Inflammatory macrophage (primary cell): ENCODE results near the gene FCER1G.
"Not testable (repeated sequence)": the region's sequence is repeated elsewhere in the genome, so short reads cannot be mapped to it uniquely, and the experiment has no call there.

Source experiments
- DNase-seq, 2 donors: peaks; one replicate each; pipeline ENCODE4 v3.0.0-alpha.2; 2020 to 2022

FCER1G gene

DNA sequence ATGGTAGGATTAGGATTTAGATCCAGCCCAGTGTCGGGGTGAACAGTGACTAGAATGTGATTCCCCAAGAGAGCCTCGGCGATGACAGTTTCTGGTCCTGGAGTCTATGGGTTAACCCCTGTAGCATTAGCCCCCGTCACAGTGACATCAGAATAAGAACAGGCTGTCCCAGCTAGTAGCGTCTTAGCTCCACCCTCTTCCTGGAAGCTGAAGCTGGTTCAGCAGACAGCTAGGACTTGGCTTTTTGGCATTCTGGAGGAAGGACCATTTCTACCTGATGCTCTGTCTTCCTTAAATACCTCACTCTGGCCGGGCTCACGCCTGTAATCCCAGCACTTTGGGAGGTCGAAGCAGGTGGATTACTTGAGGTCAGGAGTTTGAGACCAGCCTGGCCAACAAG, 7.9 kb upstream of the FCER1G start:
- DNase-seq: no peak

DNA sequence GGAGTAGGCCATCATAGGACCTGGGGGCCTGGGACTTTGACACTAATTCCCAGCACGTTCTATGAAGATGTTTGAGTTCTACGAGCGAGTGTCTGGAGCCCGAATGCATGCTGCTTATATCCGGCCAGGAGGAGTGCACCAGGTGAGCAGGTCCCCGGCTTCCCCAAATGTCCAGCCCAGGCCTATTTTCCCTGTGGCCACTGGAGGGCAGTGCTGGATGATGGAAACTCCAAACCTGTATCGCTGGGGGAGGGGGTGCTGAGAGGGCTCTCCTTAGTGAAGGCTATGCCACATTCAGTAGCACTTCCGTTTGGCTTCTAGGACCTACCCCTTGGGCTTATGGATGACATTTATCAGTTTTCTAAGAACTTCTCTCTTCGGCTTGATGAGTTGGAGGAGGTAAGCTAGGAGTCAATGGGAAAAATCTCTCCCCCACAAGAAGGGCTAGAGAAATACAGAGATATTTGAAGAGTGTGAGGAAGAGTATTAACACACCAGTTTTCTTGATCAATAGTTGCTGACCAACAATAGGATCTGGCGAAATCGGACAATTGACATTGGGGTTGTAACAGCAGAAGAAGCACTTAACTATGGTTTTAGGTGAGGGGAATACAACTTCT, 5.2 kb upstream of the FCER1G start:
- peak; percentile 72 to 73 for DNase-seq

DNA sequence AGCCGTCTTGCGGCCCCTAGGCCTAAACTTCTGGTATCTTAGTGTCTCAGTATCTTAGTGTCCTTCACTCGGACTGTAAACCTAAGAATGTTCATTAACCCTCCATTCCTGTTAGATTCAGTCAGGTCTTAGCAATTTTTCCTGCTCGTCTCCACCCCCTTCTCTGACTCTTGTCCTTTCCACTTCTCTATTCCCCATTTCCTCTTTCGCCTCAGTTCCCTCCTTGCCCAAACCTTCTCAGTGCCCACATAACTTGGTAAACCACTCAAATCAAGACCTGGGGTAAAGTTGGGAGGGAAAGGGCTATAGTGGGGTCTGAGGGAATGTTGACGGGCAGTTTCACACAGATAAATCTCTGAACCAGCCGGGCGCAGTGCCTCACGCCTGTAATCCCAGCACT, 726 bp upstream of the FCER1G start:
- peak; percentile 71 to 81 for DNase-seq

DNA sequence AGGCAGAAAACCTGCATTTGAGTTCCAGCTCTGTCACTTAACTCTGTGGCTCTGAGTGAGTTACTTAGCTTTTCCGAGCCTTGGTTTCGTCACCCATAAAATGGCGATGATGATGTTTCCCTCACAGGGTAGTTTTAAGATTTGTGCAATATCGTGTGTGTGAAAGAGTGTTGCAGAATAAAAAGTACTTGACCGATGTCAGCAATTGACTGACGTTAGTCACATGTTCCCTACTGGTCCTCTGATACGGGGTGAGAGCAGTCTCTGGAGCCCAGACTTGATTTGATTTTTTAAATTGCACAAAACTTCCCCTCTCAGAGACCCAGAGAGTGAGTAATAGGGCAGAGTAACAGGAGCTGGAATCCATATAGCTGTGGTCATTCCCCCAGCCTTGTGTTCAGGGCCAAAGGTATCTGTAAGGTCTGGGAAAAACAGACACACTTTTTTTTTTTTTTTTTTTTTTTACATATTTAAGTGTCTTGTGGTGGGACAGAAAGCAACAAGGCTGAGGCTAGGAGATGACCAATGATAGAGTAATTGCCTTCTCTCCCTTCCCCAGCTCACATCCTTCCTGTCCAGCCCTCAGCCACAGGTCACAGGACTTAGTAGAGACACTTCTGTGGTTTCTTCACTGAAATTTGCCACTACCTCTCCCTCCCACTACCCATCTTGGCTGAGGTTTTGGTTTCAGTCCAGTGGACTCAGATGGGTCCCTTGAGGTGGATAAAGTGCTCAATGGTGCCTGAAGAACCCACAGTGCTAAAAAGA, 2.0 kb downstream of the FCER1G start:
- peak; percentile 95 to 99 for DNase-seq

DNA sequence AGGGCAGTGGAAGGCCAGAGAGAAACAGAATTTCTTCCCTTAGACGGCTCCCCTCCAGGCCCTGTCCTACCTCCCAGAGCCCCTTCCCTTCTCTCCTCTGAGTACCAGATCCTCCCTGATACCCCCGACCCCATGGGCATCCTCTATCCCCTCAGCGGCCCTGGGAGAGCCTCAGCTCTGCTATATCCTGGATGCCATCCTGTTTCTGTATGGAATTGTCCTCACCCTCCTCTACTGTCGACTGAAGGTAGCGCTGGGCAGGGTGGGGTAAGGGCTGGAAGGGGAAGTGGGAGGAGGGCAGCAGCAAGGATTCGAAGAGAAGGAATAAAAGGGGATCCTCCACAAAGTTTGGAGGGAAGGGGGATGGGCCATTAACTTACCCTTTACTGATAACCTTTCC, 2.7 kb downstream of the FCER1G start:
- DNase-seq: peak in 1 of 2 donors; percentile 19

DNA sequence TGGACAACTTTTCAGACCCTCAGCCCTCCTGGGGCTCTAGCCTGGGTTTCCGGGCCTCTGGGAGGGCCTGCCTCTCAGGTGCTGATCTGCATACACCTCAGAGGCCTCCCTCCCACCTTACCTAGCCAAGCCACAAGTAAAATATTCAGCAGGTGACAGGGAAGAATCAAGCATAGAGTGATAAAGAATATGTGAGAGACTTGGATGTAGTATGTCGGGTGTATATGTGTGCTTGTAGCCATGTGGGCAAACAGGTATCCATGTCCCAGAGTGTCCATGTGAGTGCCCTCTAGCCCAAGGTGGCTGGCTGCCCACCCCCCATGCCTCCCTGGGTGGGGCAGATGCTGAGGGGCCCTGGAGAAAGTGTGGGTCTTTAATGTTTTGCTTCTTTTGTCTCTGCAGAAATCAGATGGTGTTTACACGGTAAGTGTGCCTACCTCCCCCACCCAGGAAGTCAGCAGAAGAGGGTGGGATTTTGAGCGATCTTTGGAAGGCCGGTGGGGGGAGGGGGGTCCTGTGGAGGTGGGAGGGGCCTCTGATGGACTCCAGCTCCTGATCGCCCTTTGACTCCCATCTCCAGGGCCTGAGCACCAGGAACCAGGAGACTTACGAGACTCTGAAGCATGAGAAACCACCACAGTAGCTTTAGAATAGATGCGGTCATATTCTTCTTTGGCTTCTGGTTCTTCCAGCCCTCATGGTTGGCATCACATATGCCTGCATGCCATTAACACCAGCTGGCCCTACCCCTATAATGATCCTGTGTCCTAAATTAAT, 3.4 kb downstream of the FCER1G start:
- DNase-seq: no peak

DNA sequence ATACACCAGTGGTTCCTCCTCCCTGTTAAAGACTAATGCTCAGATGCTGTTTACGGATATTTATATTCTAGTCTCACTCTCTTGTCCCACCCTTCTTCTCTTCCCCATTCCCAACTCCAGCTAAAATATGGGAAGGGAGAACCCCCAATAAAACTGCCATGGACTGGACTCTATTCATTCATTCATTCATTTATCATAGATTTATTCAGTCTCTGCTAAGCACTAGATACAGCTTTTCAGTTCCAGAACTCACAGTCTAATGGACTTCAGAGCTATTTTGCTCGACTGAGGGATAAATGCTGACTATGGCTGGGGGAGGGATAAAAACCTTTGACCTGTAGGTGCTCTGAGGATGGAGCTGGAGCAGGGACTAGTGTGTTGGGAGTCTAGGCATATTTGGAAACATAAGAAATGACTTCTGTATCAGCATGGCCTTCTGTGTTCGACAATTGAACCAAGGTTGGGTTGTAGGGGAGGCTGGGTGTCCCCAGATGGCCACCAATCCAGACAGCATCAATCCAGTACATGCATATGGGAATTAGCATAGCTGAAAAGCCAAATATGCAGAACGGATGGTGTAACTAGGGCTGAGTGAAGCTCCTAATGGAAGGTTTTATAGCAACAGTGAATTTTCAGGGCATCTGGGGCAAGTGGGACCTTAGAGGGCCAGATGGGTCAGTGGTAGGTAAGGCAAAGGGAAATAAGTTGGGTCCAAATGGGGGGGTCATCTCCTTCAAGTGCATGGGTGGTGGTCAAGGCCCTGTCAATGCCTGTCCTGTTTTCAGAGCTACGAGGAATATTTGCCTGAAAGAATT, 4.2 kb downstream of the FCER1G start:
- DNase-seq: no peak

DNA sequence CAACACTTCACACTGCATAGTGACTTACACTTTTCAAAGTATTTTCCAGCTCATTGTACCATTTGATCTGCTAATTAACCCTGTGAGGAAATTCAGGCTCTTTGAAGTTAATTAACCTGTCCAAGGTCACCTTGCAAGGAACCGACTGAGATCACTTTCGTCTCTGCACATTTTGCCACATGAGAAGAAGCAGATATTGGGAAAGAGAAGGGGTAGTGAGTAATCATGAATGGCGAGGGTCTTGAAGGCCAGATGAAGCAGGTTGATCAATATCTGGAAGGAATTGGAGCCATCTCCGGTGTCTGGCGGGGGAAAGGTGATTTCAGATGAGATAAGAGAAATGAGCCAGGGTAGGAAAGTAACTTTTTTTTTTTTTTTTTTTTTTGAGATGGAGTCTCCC, 4.9 kb downstream of the FCER1G start:
- no peak for DNase-seq

DNA sequence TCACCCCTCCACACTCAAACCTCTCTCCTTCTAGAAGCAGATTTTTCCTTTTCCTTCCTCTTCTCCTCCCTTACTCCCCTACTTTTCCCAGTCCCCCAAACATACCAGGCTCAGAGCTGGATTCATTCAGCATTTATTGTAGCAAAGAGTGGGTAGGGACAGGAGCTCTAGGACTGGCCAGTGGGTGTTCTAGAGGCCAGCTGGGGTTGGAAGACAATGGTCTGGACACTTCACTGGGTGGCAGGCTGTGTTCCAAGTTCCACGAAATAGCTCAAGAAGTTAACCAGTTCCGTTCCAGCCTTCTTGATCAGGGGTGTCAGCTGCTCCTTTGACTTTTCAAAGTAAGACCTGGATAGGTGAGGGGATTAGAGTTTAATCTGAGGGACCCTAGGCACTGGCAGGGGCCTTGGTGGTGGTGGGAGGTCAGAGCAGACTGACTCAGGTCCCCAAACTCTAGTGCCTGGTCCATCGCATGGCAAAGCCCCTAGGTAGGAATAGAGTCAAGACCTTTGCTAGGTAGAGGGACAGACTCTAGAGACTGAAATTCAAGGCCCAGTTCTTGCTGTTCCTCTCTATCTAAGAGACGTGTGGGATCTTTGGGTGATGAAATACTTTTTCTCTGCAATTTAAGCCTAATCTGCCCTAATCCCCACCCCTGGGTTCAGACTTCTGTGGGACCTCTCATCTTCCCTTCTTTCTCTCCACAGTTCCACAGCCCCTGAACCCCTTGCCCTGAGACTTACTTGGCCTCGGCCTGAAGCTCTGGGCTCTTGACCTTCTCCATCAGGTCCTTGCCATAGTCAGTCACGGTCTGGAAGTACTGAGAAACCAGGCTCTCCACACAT, 7.3 kb downstream of the FCER1G start:
- no peak for DNase-seq

DNA sequence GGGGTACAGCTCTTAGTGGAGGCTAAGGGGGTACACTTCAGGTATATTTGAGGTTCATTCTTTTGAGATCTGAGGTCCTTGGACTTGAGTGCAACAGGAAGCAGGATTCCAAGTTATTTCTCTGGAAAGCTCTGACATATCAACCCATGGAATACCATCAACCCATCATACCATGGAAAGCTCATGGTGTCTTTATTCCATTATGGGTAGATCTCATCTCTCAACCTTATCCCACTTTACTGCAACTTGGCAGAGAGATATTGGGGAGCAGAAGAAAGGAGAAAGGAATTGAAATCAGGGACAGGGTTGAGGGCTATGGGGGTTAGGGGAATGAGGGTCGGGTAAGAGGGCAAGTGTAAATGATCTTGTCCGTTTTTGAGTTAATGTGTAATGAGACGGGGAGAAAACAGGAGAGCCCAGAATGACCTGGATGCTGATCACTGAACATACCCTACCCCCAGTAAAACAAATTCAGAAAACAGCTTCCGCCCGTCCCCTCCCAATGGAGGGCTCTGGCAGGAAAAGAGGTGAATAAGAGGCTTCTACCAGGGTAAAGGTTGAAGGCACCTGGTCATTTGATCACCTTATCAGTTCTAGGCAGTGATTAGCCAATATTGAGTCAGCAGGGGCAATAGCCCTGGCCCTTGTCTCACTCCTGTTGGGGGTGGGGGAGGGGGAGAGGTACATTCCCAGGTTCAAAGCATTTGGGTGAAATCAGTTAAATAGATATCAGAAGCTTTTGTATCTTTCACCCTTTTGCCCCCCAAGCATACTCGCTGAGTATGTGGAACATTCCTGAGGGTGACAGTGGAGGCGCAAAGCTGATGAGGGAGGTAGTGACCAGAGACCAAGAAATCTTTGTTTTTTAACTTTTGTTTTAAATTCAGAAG, 9.0 kb downstream of the FCER1G start:
- no peak for DNase-seq

DNA sequence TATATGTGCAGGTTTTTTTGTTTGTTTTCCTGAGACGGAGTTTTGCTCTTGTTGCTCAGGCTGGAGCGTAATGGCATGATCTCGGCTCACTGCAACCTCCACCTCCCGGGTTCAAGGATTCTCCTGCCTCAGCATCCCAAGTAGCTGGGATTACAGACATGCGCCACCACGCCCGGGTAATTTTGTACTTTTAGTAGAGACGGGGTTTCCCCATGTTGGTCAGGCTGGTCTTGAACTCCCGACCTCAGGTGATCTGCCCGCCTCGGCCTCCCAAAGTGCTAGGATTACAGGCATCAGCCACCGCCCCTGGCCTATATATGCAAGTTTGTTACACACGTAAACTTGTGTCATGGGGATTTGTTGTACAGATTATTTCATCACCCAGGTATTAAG, 9.6 kb downstream of the FCER1G start:
- DNase-seq: not testable (repeated sequence)

DNA sequence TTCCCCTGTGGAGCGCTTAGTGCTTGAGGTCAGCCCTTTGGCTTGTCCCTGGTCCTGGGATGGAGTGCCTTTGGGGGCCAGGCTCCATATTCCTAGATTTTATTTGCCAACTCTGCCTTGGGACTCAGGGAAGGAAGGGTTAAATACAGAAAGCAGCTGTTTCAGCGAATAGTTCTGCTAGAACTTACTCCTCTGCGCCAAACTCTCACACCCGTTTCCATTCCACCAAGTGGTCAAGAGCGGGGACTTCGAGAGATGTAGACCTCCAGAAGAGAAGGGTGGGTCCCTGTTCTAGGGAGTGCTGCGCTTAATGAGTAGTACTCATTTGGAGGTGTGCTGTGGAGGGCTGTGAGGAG, 10.1 kb downstream of the FCER1G start:
- no peak for DNase-seq

DNA sequence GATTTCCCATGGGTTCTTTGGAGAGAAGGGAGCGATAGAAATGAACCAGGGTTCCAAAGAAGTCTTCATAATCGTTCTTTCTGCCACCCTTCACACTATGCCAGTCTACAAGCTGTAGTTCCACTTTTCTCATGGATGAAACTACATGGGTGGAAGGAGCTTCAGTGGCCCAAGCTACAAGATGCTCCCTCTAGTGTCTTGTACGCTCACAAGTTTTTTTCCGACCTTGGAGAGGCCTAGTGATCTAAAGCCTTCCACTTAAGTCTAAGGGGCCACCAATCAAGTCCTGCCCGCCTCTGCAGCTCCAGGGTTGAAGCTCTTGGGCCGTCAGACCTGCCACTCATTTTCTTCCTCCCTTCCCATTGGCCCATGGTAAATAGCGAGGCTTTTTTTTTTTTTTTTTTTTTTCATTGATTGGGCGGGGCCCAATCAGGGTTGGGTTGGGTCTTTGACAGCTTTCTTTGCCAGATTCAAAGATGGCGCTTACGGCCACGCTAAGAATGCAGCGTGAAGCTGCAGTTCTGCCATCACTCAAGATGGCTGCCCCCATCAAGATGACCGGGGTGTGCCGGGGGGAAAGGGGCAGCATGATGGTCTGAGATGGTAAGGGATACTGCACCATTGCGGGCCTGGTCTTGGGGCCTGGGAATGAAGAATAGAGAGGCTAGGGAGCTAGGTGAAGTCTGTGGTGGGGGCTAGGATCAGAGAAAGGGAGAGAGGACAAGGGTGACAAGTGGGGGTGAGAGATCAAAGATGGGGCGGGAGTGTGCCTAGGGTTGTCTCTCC, 10.6 kb downstream of the FCER1G start, which contains the start of gene TOMM40L:
Gene TOMM40L, plus strand, starts transcription at position 527 of the 786 bp plus-strand sequence. CDS start 430 bp downstream, outside the sequence.
- peak; percentile 100 for DNase-seq

DNA sequence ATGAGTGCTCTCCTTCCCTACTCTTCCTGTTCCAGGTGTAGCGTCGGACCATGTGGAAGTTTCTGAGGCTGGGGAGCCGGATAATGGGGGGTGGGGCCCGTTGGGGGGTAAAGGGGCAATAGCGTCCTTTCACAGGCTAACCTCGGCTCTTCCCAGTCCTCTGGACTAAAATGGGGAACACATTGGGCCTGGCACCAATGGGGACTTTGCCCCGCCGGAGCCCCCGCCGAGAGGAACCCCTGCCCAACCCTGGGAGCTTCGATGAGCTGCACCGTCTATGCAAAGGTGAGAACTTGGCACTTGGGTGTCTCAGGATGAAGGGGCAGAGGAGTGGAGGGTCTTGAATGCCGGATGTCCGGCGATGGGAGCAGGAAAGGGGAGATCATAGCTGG, 11.2 kb downstream of the FCER1G start:
- DNase-seq: no peak

DNA sequence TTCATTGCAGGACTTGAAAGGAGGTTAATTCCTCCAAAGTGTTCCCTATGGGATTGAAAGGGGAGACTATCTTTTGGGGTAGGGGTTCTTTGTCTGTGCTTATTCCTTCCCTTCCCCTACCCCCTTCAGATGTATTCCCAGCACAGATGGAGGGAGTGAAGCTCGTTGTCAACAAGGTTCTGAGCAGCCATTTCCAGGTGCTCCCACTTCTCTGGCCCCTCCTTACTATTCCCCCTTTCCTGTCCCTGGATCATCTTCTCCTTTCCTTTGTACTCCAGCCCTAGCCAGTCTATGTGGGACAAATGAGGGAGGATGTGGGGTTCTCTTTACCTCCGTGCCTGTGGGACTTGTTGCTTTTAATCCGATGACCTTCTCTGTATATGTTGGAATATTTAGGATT, 11.7 kb downstream of the FCER1G start:
- no peak for DNase-seq

DNA sequence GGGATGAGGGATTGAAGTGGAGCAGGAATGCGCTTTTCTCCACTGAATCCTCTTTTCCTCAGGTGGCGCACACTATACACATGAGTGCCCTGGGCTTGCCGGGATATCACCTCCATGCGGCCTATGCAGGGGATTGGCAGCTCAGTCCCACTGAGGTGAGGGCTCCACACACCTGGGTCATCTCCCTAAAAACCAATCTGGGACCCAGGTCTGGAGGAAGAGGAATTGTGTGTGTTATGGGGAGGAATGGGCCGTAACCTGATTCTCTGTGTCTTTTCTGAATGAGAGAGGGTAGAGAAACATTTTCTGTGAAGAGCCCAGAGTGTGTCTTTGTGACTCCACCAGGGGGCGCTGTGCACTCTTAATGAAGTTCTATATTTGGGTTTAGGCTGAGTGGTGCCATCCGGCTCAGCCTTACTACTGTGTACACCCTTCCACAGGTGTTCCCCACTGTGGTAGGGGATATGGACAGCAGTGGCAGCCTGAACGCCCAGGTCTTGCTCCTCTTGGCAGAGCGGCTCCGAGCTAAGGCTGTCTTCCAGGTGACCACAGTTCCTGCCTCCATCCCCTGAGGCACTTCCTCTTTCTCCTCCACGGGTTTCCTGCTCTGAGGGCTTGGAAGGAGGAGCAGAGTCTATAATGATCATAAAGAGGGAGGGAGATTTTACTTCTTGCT, 12.2 kb downstream of the FCER1G start:
- DNase-seq: peak; percentile 81 to 84

DNA sequence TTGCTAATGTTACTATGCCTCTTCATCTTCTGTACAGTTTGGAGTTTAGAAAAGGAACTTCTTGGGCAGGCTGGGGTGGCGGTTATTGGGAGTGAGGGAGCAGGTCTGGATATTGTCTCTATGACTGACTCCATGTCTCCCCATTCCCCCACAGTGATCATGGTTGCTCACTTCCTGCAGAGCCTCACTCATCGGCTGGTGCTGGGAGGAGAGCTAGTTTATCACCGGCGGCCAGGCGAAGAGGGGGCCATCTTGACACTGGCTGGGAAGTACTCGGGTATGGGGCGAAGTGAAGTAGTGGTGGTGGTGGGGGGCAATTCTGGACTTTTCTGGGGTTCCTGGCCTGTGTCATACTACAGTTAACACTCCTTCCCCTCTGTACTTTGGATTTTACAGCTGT, 12.9 kb downstream of the FCER1G start:
- no peak for DNase-seq

DNA sequence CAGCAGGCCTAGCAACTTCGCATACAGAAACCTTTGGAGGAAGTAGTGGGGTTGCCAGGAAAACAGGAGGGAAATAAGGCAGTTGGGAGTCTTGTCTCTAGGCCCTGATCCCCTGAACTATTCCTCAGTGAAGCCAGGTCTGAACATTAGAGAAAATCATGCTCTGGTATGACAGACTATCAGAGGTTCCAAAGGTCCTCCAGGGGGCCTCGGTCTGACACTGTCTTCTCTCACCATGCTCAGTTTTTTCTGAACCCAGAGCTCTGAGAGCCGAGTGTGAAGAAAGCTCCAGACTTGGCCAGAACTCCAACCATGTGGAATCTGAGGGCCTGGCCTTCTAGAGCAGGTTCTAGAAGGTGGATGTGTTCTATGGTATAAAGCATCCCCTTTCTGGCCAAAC, 14.8 kb downstream of the FCER1G start:
- DNase-seq: no peak

DNA sequence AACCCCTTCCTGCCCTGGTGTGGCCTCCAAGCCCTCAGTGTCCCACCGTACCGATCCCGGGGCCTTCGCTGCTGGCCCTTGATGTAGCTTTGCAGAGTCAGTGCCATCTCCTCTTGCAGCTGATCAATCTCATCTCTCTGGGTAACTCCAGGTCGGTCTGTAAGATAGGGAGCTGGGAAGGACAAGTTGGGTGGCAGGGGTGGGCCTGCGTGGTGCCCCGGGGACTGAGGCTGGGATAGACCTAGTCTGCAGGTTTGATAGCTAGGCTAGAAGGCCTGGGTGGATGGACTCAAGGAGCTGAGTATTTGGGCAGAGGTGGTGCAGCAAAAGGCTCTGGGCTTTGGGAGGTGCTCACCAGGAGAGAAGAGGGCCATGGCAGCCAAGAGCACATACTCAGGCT, 15.7 kb downstream of the FCER1G start:
- no peak for DNase-seq
